Measurements from ENCODE around the gene DMD. TPM values are rescaled to one million over a fixed set of nuclear protein-coding genes. Genes with fewer than 3 reads are reported as not detected.

The DMD gene
- total and polyA plus RNA-seq, 2 of the 8 experiments (the other 6 are each of a cell fraction or from before 2014, with no cell fraction given), result 4.8 to 7.4 TPM

DNA sequence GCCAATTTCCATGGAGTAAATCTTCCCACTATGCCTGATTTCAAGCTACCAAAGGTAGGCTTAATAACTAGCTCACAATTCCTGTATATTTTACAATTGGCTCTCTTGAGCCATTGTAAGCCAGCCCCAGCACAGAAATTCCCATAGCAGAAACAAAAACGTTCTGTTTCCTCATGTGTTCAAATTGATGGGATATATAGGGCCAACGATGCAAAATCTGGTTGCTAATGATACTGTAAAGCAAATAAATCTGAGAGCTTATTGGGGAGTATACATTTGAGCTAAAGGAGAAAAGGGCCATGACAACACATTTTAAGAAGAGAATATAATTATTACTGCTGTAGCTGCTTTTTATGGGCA, 1872.4 kb downstream of the DMD start:
- Histone ChIP-seq H3K9me3 (ENCODE audit: insufficient read depth in 2 of 2, low read depth in 1 of 2, low read length in 1 of 2) (no peaks in the 10 kb centered on the region), H3K4me3 (ENCODE audit: extremely low read depth in 1 of 4, insufficient read depth in 2 of 4, low read depth in 3 of 4, low read length in 4 of 4) (no peak overlapping the region), H4K91ac (replicated peaks; ENCODE audit: insufficient read length, low read length) (no peak overlapping the region), H2BK12ac (ENCODE audit: low read depth, low read length) (no peak overlapping the region), H3K18ac (ENCODE audit: extremely low read depth, low read length) (no peak overlapping the region), H4K5ac (ENCODE audit: insufficient read length, low read depth, low read length) (no peak overlapping the region), H3K27ac (ENCODE audit: low read depth, low read length) (no peak overlapping the region), H2BK20ac (ENCODE audit: low read length) (no peak overlapping the region), H2BK15ac (ENCODE audit: low read length) (no peak overlapping the region), H3K4me2 (ENCODE audit: insufficient read depth in 1 of 2, low read depth in 2 of 2, low read length in 2 of 2) (no peak overlapping the region), H3K4me1 (replicated peaks in 1 of 4; ENCODE audit: control insufficient read depth in 3 of 4, insufficient read depth in 4 of 4, low read length in 3 of 4) (no peaks in the 10 kb centered on the region), H4K20me1 (replicated peaks in 1 of 2; ENCODE audit: control insufficient read depth in 1 of 2, insufficient read depth in 2 of 2, low read length in 2 of 2) (no peaks in the 10 kb centered on the region), H3K56ac (replicated peaks; ENCODE audit: insufficient read length, low read depth, low read length) (no peak overlapping the region), H3K79me1 (ENCODE audit: low read depth, low read length) (no peaks in the 10 kb centered on the region), H3K23me2 (ENCODE audit: low read depth, low read length) (no peaks in the 10 kb centered on the region), H3K14ac (ENCODE audit: insufficient read length) (no peak overlapping the region), H2BK120ac (replicated peaks; ENCODE audit: low read depth, low read length) (no peak overlapping the region), H3K4ac (replicated peaks; ENCODE audit: insufficient read length, low read depth, low read length) (no peak overlapping the region), H2BK5ac (ENCODE audit: low read depth, low read length) (no peak overlapping the region), H3K23ac (ENCODE audit: insufficient read length) (no peak overlapping the region), H3K79me2 (ENCODE audit: control insufficient read depth in 1 of 2, insufficient read depth in 2 of 2, low read length in 2 of 2) (no peaks in the 10 kb centered on the region), H4K8ac (ENCODE audit: extremely low read depth, insufficient read depth, low read length) (no peak overlapping the region), H3K36me3 (ENCODE audit: control insufficient read depth in 2 of 4, insufficient read depth in 4 of 4, low read length in 3 of 4) (no peaks in the 10 kb centered on the region), H2AK5ac (ENCODE audit: low read depth, low read length) (no peak overlapping the region), H3K27me3 (replicated peaks in 1 of 4; ENCODE audit: control insufficient read depth in 3 of 4, extremely low read depth in 1 of 4, insufficient read depth in 3 of 4, low read length in 3 of 4) (no peaks in the 10 kb centered on the region), H2AFZ (ENCODE audit: low read length) (no peak overlapping the region), H3K9ac (replicated peaks in 1 of 4; ENCODE audit: extremely low read depth in 1 of 4, low read depth in 3 of 4, low read length in 3 of 4) (no peak overlapping the region)
- FAIRE-seq, result no peak
- ChIA-PET CTCF (ENCODE audit: partially characterized antibody) (no interaction called here), POLR2A (ENCODE audit: partially characterized antibody) (no interaction called here)
- no peak for DNase-seq (ENCODE audit: low read depth in 1 of 2, low spot score in 2 of 2)
- WGBS, 2 experiments (ENCODE audit: extremely low coverage in 1 of 2, insufficient coverage in 1 of 2, insufficient read length in 1 of 2, insufficient replicate concordance in 2 of 2, low coverage in 1 of 2, low lambda C conversion rate in 2 of 2, missing lambda C conversion rate in 1 of 2), result 86% methylated on average over 2 of the region's 2 CpGs; no CpG with 5 or more reads in 1 of the 2 experiments
- TF ChIP-seq FOSL1 (IDR thresholded peaks at IDR 0.05; ENCODE audit: insufficient read depth, low read depth, low read length), result no peak
- TF ChIP-seq ASH2L (IDR thresholded peaks at IDR 0.05; ENCODE audit: low read length), result no peak
- no peak for TF ChIP-seq SRF (IDR thresholded peaks at IDR 0.05; ENCODE audit: low read depth, low read length)
- TF ChIP-seq YY1 (IDR thresholded peaks at IDR 0.05; ENCODE audit: low read depth, low read length), result no peak
- no peak for TF ChIP-seq MAFK (IDR thresholded peaks at IDR 0.05; ENCODE audit: low read depth, low read length)
- TF ChIP-seq, protein P1, sequence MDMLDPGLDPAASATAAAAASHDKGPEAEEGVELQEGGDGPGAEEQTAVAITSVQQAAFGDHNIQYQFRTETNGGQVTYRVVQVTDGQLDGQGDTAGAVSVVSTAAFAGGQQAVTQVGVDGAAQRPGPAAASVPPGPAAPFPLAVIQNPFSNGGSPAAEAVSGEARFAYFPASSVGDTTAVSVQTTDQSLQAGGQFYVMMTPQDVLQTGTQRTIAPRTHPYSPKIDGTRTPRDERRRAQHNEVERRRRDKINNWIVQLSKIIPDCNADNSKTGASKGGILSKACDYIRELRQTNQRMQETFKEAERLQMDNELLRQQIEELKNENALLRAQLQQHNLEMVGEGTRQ (IDR thresholded peaks at IDR 0.05; ENCODE audit: low read length), result no peak
- TF ChIP-seq, protein P2, sequence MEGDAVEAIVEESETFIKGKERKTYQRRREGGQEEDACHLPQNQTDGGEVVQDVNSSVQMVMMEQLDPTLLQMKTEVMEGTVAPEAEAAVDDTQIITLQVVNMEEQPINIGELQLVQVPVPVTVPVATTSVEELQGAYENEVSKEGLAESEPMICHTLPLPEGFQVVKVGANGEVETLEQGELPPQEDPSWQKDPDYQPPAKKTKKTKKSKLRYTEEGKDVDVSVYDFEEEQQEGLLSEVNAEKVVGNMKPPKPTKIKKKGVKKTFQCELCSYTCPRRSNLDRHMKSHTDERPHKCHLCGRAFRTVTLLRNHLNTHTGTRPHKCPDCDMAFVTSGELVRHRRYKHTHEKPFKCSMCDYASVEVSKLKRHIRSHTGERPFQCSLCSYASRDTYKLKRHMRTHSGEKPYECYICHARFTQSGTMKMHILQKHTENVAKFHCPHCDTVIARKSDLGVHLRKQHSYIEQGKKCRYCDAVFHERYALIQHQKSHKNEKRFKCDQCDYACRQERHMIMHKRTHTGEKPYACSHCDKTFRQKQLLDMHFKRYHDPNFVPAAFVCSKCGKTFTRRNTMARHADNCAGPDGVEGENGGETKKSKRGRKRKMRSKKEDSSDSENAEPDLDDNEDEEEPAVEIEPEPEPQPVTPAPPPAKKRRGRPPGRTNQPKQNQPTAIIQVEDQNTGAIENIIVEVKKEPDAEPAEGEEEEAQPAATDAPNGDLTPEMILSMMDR (IDR thresholded peaks at IDR 0.05; ENCODE audit: control extremely low read depth in 1 of 3, insufficient read depth in 1 of 3, low read depth in 1 of 3, low read length in 3 of 3), result no peak
- TF ChIP-seq TBP (IDR thresholded peaks at IDR 0.05; ENCODE audit: low read depth, low read length), result no peak
- no peak for TF ChIP-seq SAP30 (IDR thresholded peaks at IDR 0.05; ENCODE audit: insufficient read depth, insufficient replicate concordance, low read length)
- no peak for TF ChIP-seq ZNF274 (IDR thresholded peaks at IDR 0.05; ENCODE audit: borderline replicate concordance, extremely low read depth, low read length)
- TF ChIP-seq CBX5 (IDR thresholded peaks at IDR 0.05; ENCODE audit: low read depth, low read length), result no peak

Data from H1 (cell line).